H9 (cell line): Measurements from ENCODE around the gene CDH6. TPM values are rescaled to one million over a fixed set of nuclear protein-coding genes. Genes with fewer than 3 reads are reported as not detected.

ENCODE experiments used
- DNase-seq: peaks from one replicate; pipeline ENCODE4 v3.0.0-alpha.2; 2017
- H2AFZ ChIP-seq: one replicate; pipeline ENCODE4 v1.6.1; 2013; ENCODE audit warnings: mild to moderate bottlenecking, low read length, control low read depth, moderate library complexity
- H2AK5ac ChIP-seq: 2 replicates; pipeline ENCODE4 v1.6.1; 2013; ENCODE audit warnings: low read length, control low read depth, mixed read lengths; ENCODE audit not compliant: insufficient read length
- H2BK120ac ChIP-seq: one replicate; pipeline ENCODE4 v1.6.1; 2013; ENCODE audit warnings: low read depth, mild to moderate bottlenecking, low read length, control low read depth, inconsistent platforms; ENCODE audit not compliant: poor library complexity, severe bottlenecking
- H2BK12ac ChIP-seq: 2 replicates; pipeline ENCODE4 v1.6.1; 2013; ENCODE audit warnings: low read length, control low read depth, mixed read lengths, low read depth; ENCODE audit not compliant: insufficient read length
- H2BK15ac ChIP-seq: 2 replicates; pipeline ENCODE4 v1.6.1; 2013; ENCODE audit warnings: low read depth, low read length, control low read depth
- H2BK20ac ChIP-seq: one replicate; pipeline ENCODE4 v1.6.1; 2013; ENCODE audit warnings: low read depth, mild to moderate bottlenecking, low read length, control low read depth, inconsistent platforms; ENCODE audit not compliant: poor library complexity, severe bottlenecking
- H2BK5ac ChIP-seq: 2 replicates; pipeline ENCODE4 v1.6.1; 2013; ENCODE audit warnings: low read length, control low read depth, mixed read lengths; ENCODE audit not compliant: insufficient read length
- H3K14ac ChIP-seq: 2 replicates; pipeline ENCODE4 v1.6.1; 2013; ENCODE audit warnings: low read length, control low read depth; ENCODE audit not compliant: insufficient read depth
- H3K18ac ChIP-seq: 2 replicates; pipeline ENCODE4 v1.6.1; 2013; ENCODE audit warnings: low read depth, mild to moderate bottlenecking, mixed read lengths, low read length, control low read depth; ENCODE audit not compliant: insufficient read length
- H3K23ac ChIP-seq: 2 replicates; pipeline ENCODE4 v1.6.1; 2013; ENCODE audit warnings: low read length, control low read depth, mixed read lengths, low read depth; ENCODE audit not compliant: insufficient read length
- H3K23me2 ChIP-seq: 2 replicates; pipeline ENCODE4 v1.6.1; 2013; ENCODE audit warnings: low read depth, mild to moderate bottlenecking, mixed read lengths, low read length, control low read depth; ENCODE audit not compliant: insufficient read length, poor library complexity, severe bottlenecking
- H3K27ac ChIP-seq: 2 replicates; pipeline ENCODE4 v1.5.1; 2013; ENCODE audit warnings: low read length, control low read depth, mixed read lengths, low read depth; ENCODE audit not compliant: insufficient read length
- H3K27me3 ChIP-seq: 2 replicates; pipeline ENCODE4 v1.6.1; 2013; ENCODE audit warnings: low read length, control low read depth, inconsistent platforms; ENCODE audit not compliant: insufficient read depth
- H3K4ac ChIP-seq: 2 replicates; pipeline ENCODE4 v1.6.1; 2013; ENCODE audit warnings: low read depth, mild to moderate bottlenecking, control low read depth, inconsistent platforms, low read length, moderate library complexity
- H3K4me1 ChIP-seq: 2 replicates; pipeline ENCODE4 v1.6.1; 2013; ENCODE audit warnings: low read length, control low read depth, inconsistent platforms; ENCODE audit not compliant: insufficient read depth
- H3K4me2 ChIP-seq: 2 replicates; pipeline ENCODE4 v1.6.1; 2013; ENCODE audit warnings: low read length, control low read depth, mixed read lengths; ENCODE audit not compliant: insufficient read length, insufficient read depth
- H3K56ac ChIP-seq: 2 replicates; pipeline ENCODE4 v1.6.1; 2013; ENCODE audit warnings: low read depth, mild to moderate bottlenecking, mixed read lengths, low read length, control low read depth; ENCODE audit not compliant: insufficient read length
- H3K79me1 ChIP-seq: 2 replicates; pipeline ENCODE4 v1.6.1; 2013; ENCODE audit warnings: low read depth, mild to moderate bottlenecking, moderate library complexity, low read length, control low read depth, inconsistent platforms; ENCODE audit not compliant: insufficient read depth, poor library complexity, severe bottlenecking
- H3K79me2 ChIP-seq: 2 replicates; pipeline ENCODE4 v1.6.1; 2013; ENCODE audit warnings: low read length, control low read depth, inconsistent platforms; ENCODE audit not compliant: insufficient read depth
- H3K9ac ChIP-seq: 2 replicates; pipeline ENCODE4 v1.6.1; 2013; ENCODE audit warnings: low read length, control low read depth, mixed read lengths; ENCODE audit not compliant: insufficient read length; ENCODE audit errors: extremely low read depth
- H3K9me3 ChIP-seq: one replicate; pipeline ENCODE4 v1.6.1; 2013; ENCODE audit warnings: low read depth, low read length, inconsistent platforms; ENCODE audit not compliant: control insufficient read depth
- H3T11ph ChIP-seq: one replicate; pipeline ENCODE4 v1.6.1; 2013; ENCODE audit warnings: mild to moderate bottlenecking, low read length, control low read depth, inconsistent platforms
- H4K20me1 ChIP-seq: one replicate; pipeline ENCODE4 v1.6.1; 2013; ENCODE audit not compliant: control insufficient read depth, insufficient read length, insufficient read depth
- H4K5ac ChIP-seq: 2 replicates; pipeline ENCODE4 v1.6.1; 2013; ENCODE audit warnings: low read depth, mild to moderate bottlenecking, mixed read lengths, low read length, control low read depth; ENCODE audit not compliant: insufficient read length
- H4K8ac ChIP-seq: replicated peaks from 2 replicates; pipeline ENCODE4 v1.6.1; 2013; ENCODE audit warnings: low read length, control low read depth, mixed read lengths, low read depth; ENCODE audit not compliant: insufficient read length
- H4K91ac ChIP-seq: 2 replicates; pipeline ENCODE4 v1.6.1; 2013; ENCODE audit warnings: low read depth, mild to moderate bottlenecking, moderate library complexity, mixed read lengths, low read length, control low read depth; ENCODE audit not compliant: insufficient read length
- H3K27ac Mint-ChIP-seq, 3 experiments: 2 replicates in 2 of 3; 3 replicates in 1 of 3; pipeline ENCODE4 v1.8.0; 2020 to 2021; ENCODE audit warnings: mixed read lengths in 3 of 3, mild to moderate bottlenecking in 1 of 3, moderate library complexity in 1 of 3
- H3K27me3 Mint-ChIP-seq: 2 replicates; pipeline ENCODE4 v1.8.0; 2021; ENCODE audit warnings: low read depth, mild to moderate bottlenecking, moderate library complexity, mixed read lengths
- H3K36me3 Mint-ChIP-seq, 3 experiments: 2 replicates in 2 of 3; 3 replicates in 1 of 3; pipeline ENCODE4 v1.8.0; 2020 to 2021; ENCODE audit warnings: low read depth in 3 of 3, mixed read lengths in 3 of 3; ENCODE audit not compliant: insufficient read depth in 1 of 3
- H3K4me1 Mint-ChIP-seq, 2 experiments: 2 replicates each; pipeline ENCODE4 v1.8.0; 2020; ENCODE audit warnings: mixed read lengths in 2 of 2
- H3K4me3 Mint-ChIP-seq, 2 experiments: 2 replicates in 1 of 2; 3 replicates in 1 of 2; pipeline ENCODE4 v1.8.0; 2020 to 2021; ENCODE audit warnings: mild to moderate bottlenecking in 2 of 2, mixed read lengths in 2 of 2, moderate library complexity in 1 of 2
- H3K9me3 Mint-ChIP-seq, 2 experiments: 2 replicates in 1 of 2; 3 replicates in 1 of 2; pipeline ENCODE4 v1.8.0; 2020; ENCODE audit warnings: mild to moderate bottlenecking in 2 of 2, mixed read lengths in 2 of 2, moderate library complexity in 1 of 2
- CTCF ChIP-seq: fragments of 200-600 bp; sonication (generic); conservative IDR thresholded peaks from 3 replicates; pipeline ENCODE4 v1.8.0; 2021; ENCODE audit warnings: antibody characterized with exemption, mild to moderate bottlenecking
- whole genome bisulfite sequencing: extraction: QIAGEN DNeasy Blood & Tissue Kit; methylation state at CpG from one replicate; pipeline ENCODE4 v1.1.7; 2013; ENCODE audit warnings: missing lambda C conversion rate, low lambda C conversion rate, mixed read lengths; ENCODE audit not compliant: insufficient read length; ENCODE audit errors: extremely low coverage; 5-methylcytosine and 5-hydroxymethylcytosine counted together
- total RNA-seq: library from RNA; stranded (reverse); gene quantifications from 2 replicates; pipeline ENCODE4 v1.2.1, GENCODE V29; 2021

The CDH6 gene
- total RNA-seq, 1 experiment from 2014 or later: 11.7 TPM

- H3K4me2 ChIP-seq: no peak overlapping the region
- H3K23me2 ChIP-seq: no peaks in the 10 kb centered on the region
- no peak overlapping the region for H4K91ac ChIP-seq
- no peaks in the 10 kb centered on the region for H3K79me2 ChIP-seq
- H3K4ac ChIP-seq: no peak overlapping the region
- no peaks in the 10 kb centered on the region for H3K36me3 Mint-ChIP-seq
- no peaks in the 10 kb centered on the region for H3K27me3 Mint-ChIP-seq
- H3K9me3 Mint-ChIP-seq: no peaks in the 10 kb centered on the region
- H4K8ac ChIP-seq: no peak overlapping the region
- no peak overlapping the region for H3K27ac ChIP-seq
- H3K79me1 ChIP-seq: no peaks in the 10 kb centered on the region
- H2AK5ac ChIP-seq: no peak overlapping the region
- no peak overlapping the region for H2BK12ac ChIP-seq
- WGBS: no CpG with 5 or more reads among the region's 3 CpGs
- no peak overlapping the region for H3K18ac ChIP-seq
- H3K4me1 ChIP-seq: no peaks in the 10 kb centered on the region
- no peak overlapping the region for H3K23ac ChIP-seq
- H2BK15ac ChIP-seq: no peak overlapping the region
- no peak overlapping the region for H2BK120ac ChIP-seq
- H2BK5ac ChIP-seq: no peak overlapping the region
- no peak overlapping the region for H2BK20ac ChIP-seq
- no peak for TF ChIP-seq CTCF
- no peak for DNase-seq
- no peak overlapping the region for H3T11ph ChIP-seq
- no peak overlapping the region for H3K14ac ChIP-seq
- H3K27me3 ChIP-seq: no peaks in the 10 kb centered on the region
- no peak overlapping the region for H2AFZ ChIP-seq
- peaks cover 8% of the 10 kb centered on the region in 2 experiments for H3K4me1 Mint-ChIP-seq
- no peak overlapping the region for H3K4me3 Mint-ChIP-seq
- no peak overlapping the region for H3K56ac ChIP-seq
- no peak overlapping the region for H3K9ac ChIP-seq
- H3K9me3 ChIP-seq: no peaks in the 10 kb centered on the region
- no peaks in the 10 kb centered on the region for H4K20me1 ChIP-seq
- H3K27ac Mint-ChIP-seq: no peak overlapping the region
- no peak overlapping the region for H4K5ac ChIP-seq
These were observed 15.8 kb downstream of the CDH6 start for GRCh38 chr5:31209334-31209733.
